BLaER1 treated with 17β-estradiol and CSF1 and Interleukin-3, amounts not matched to agents 10 nM and 100 nM (cell line): ENCODE data around the gene PLEKHG3.
A peak's percentile ranks its signal among the peaks of the same experiment; 100 is the strongest.

Experiments
- H3K27ac ChIP-seq, 11 experiments: shearing (Covaris generic); formaldehyde crosslinking; 2 replicates each; pipeline ENCODE4 v1.8.1; 2022
- H3K27me3 ChIP-seq, 11 experiments: shearing (Covaris generic); formaldehyde crosslinking; 2 replicates each; pipeline ENCODE4 v1.8.1; 2022
- H3K36me3 ChIP-seq, 11 experiments: shearing (Covaris generic); formaldehyde crosslinking; 2 replicates each; pipeline ENCODE4 v1.8.1; 2022
- H3K4me1 ChIP-seq, 10 experiments: shearing (Covaris generic); formaldehyde crosslinking; 2 replicates each; pipeline ENCODE4 v1.8.1; 2022
- H3K4me2 ChIP-seq, 11 experiments: shearing (Covaris generic); formaldehyde crosslinking; 2 replicates each; pipeline ENCODE4 v1.8.1; 2022
- H3K4me3 ChIP-seq, 10 experiments: shearing (Covaris generic); formaldehyde crosslinking; 2 replicates each; pipeline ENCODE4 v1.8.1; 2022
- H3K9ac ChIP-seq, 11 experiments: shearing (Covaris generic); formaldehyde crosslinking; 2 replicates each; pipeline ENCODE4 v1.8.1; 2022
- H3K9me3 ChIP-seq, 11 experiments: shearing (Covaris generic); formaldehyde crosslinking; replicated peaks in 1 of 11; 2 replicates each; pipeline ENCODE4 v1.8.1; 2022
- H4K20me1 ChIP-seq, 11 experiments: shearing (Covaris generic); formaldehyde crosslinking; 2 replicates each; pipeline ENCODE4 v1.8.1; 2022
- Cebpa-rat ChIP-seq, 11 experiments: shearing (Covaris generic); IDR thresholded peaks; 2 replicates each; pipeline ENCODE4 v1.8.1; 2022

The PLEKHG3 gene

GRCh38 chr14:64701660-64702059 lies 2.6 kb upstream of the PLEKHG3 start:
- peaks cover 49 to 73% (median 60%) of the 10 kb centered on the region in 10 experiments for H3K4me1 ChIP-seq
- peaks cover 0 to 14% (median 0%) of the 10 kb centered on the region in 11 experiments; a peak in 3 of 22 replicates for H4K20me1 ChIP-seq
- H3K9ac ChIP-seq = no peak overlapping the region
- H3K4me3 ChIP-seq = no peak overlapping the region
- no peak overlapping the region for H3K27ac ChIP-seq
- no peaks in the 10 kb centered on the region for H3K9me3 ChIP-seq
- H3K27me3 ChIP-seq = peaks cover 52 to 62% (median 60%) of the 10 kb centered on the region in 11 experiments
- no peak for TF ChIP-seq Cebpa-rat (IDR thresholded peaks at IDR 0.05)
- 0 out of 22 replicates have a peak overlapping the region, but pooled peaks of 1 of the 11 experiments have one; percentile 99 for H3K4me2 ChIP-seq
- H3K36me3 ChIP-seq = no peaks in the 10 kb centered on the region

DNA sequence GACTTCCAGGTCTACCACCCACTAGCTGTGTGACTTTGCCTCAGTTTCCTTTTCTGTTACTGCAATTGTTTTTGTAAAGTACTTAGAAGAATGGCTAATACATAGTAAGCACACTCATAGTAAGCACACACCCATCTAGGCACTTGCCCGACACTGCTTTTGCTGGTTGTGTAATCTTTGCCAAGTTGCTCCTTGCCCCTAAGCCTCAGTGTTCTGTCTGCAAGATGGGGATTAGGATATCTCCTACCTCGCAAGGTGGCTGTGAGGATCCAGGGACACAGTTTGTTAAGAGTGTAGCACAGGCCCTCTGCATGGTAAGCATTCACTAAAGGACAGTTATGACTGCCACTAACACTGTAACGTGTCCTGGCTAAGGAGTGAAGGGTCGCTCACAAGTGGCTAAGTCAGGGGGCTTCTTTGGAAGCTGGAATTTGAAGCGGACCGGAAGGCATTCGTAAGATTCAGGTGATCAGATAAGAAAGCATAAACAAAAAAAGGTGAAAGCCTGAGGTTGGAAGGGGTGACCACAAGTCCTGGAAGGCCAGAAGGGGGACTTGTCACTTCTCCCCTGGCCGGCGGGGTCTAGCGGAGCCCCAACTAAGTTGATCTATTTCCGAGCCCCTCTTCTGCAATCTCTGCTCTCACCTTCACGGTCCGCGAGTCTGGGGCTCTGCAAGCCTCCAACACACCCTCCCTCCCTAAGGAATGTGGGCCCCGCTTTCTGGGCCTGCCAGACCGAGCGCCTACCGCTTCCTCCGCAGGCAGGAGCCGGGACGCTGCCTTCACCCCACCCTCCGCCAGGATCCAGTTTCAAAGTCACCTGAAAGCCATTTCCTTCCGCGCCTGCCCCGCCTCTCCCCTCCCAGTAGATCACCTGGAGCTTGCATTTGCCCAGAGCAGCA lies 1.5 kb upstream of the PLEKHG3 start:
- Histone ChIP-seq H3K36me3 (no peaks in the 10 kb centered on the region), H3K4me1 (peaks cover 60 to 78% (median 70%) of the 10 kb centered on the region in 10 experiments), H4K20me1 (peaks cover 0 to 19% (median 0%) of the 10 kb centered on the region in 11 experiments; a peak in 4 of 22 replicates), H3K9me3 (no peaks in the 10 kb centered on the region), H3K27ac (no peak overlapping the region), H3K4me3 (peak overlapping the region in 8 of 10 experiments; percentile 58 to 75 (median 70); a peak in 11 of 20 replicates), H3K4me2 (peak overlapping the region; percentile 93 to 99 (median 98)), H3K9ac (no peak overlapping the region), H3K27me3 (peaks cover 52 to 68% (median 62%) of the 10 kb centered on the region in 11 experiments)
- TF ChIP-seq Cebpa-rat (IDR thresholded peaks at IDR 0.05) = 0 out of 22 replicates have a peak, but pooled peaks of 1 of the 11 experiments have one; percentile 23

GRCh38 chr14:64703395-64704142 lies 655 bp upstream of the PLEKHG3 start:
- no peaks in the 10 kb centered on the region for H3K36me3 ChIP-seq
- no peak for TF ChIP-seq Cebpa-rat (IDR thresholded peaks at IDR 0.05)
- H3K4me2 ChIP-seq = peak overlapping the region; percentile 93 to 99 (median 98)

GRCh38 chr14:64704743-64705380 lies 638 bp downstream of the PLEKHG3 start:
- peaks cover 0 to 19% (median 0%) of the 10 kb centered on the region in 11 experiments; a peak in 4 of 22 replicates for H4K20me1 ChIP-seq
- peak overlapping the region; percentile 58 to 75 (median 70) for H3K4me3 ChIP-seq
- peak overlapping the region; percentile 60 to 76 (median 74) for H3K9ac ChIP-seq
- no peaks in the 10 kb centered on the region for H3K36me3 ChIP-seq
- no peak for TF ChIP-seq Cebpa-rat (IDR thresholded peaks at IDR 0.05)
- H3K4me2 ChIP-seq = peak overlapping the region; percentile 93 to 99 (median 98)
- H3K27me3 ChIP-seq = peaks cover 52 to 68% (median 62%) of the 10 kb centered on the region in 11 experiments
- no peaks in the 10 kb centered on the region for H3K9me3 ChIP-seq
- H3K4me1 ChIP-seq = peaks cover 68 to 78% (median 72%) of the 10 kb centered on the region in 10 experiments
- H3K27ac ChIP-seq = peak overlapping the region; percentile 7 to 67 (median 55); a peak in 18 of 22 replicates

More at GRCh38 chr14:64703395-64704142, 655 bp upstream of the PLEKHG3 start:
- H3K4me3 ChIP-seq = peak overlapping the region; percentile 58 to 75 (median 70)
- H3K4me1 ChIP-seq = peaks cover 67 to 78% (median 71%) of the 10 kb centered on the region in 10 experiments
- H3K9me3 ChIP-seq = no peaks in the 10 kb centered on the region
- peaks cover 0 to 19% (median 0%) of the 10 kb centered on the region in 11 experiments; a peak in 4 of 22 replicates for H4K20me1 ChIP-seq
- H3K27me3 ChIP-seq = peaks cover 52 to 68% (median 62%) of the 10 kb centered on the region in 11 experiments
- peak overlapping the region in 7 of 11 experiments; percentile 51 to 67 (median 60); a peak in 12 of 22 replicates for H3K27ac ChIP-seq
- peak overlapping the region; percentile 60 to 76 (median 74) for H3K9ac ChIP-seq

DNA sequence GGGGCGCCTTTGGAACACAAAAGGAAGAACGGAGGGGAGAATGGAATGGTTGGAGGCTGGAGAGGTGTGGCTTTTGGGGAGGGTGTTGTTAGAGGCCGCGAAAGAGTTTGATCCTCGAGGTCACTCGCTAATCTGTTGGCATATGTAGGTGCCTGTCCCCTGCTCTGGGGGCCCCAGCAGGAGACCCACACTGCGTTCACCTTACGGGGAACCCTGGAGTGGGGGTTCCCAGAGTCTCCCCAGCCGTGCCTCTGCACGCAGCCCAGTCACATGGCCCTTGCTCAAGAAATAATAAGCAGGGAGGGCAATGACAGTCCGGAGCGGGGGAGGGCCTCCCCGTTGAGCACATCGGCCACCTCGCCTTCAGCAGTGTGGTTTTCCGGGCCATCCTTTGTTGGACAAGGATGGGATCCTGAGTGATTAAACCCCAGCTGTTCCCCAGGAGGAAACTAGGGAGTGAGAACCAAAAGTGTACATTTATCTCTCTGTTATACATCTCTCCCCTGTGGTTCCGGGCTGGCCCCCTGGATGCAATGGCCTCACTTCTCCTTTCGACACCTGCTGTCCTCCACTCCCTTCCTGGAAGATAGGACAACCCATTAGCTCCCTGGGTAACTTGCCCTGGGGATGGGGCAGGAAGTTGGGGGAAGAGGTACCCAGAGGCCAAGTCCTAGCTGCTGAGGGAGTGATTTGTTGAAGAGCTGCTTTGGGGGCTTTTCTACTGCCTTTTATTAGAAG lies 1.3 kb downstream of the PLEKHG3 start:
- H3K9ac ChIP-seq = peak overlapping the region in 9 of 11 experiments; percentile 1 to 76 (median 73); a peak in 10 of 22 replicates
- peak overlapping the region in 5 of 11 experiments; percentile 51 to 67 (median 60); a peak in 9 of 22 replicates for H3K27ac ChIP-seq
- H3K27me3 ChIP-seq = peaks cover 52 to 68% (median 62%) of the 10 kb centered on the region in 11 experiments
- H3K4me2 ChIP-seq = peak overlapping the region; percentile 93 to 99 (median 98)
- TF ChIP-seq Cebpa-rat (IDR thresholded peaks at IDR 0.05) = no peak
- peaks cover 0 to 19% (median 0%) of the 10 kb centered on the region in 11 experiments; a peak in 4 of 22 replicates for H4K20me1 ChIP-seq
- no peaks in the 10 kb centered on the region for H3K36me3 ChIP-seq
- H3K9me3 ChIP-seq = no peaks in the 10 kb centered on the region
- H3K4me1 ChIP-seq = peaks cover 68 to 85% (median 79%) of the 10 kb centered on the region in 10 experiments
- peak overlapping the region; percentile 58 to 75 (median 70) for H3K4me3 ChIP-seq

GRCh38 chr14:64706119-64706592 lies 1.9 kb downstream of the PLEKHG3 start:
- H3K9me3 ChIP-seq = no peaks in the 10 kb centered on the region
- H3K27me3 ChIP-seq = peaks cover 48 to 62% (median 58%) of the 10 kb centered on the region in 11 experiments
- H4K20me1 ChIP-seq = peaks cover 0 to 19% (median 0%) of the 10 kb centered on the region in 11 experiments; a peak in 4 of 22 replicates
- peaks cover 68 to 91% (median 81%) of the 10 kb centered on the region in 10 experiments for H3K4me1 ChIP-seq
- 0 out of 22 replicates have a peak overlapping the region, but pooled peaks of 1 of the 11 experiments have one; percentile 15 for H3K9ac ChIP-seq
- no peaks in the 10 kb centered on the region for H3K36me3 ChIP-seq
- H3K4me2 ChIP-seq = peak overlapping the region; percentile 93 to 99 (median 98)
- TF ChIP-seq Cebpa-rat (IDR thresholded peaks at IDR 0.05) = no peak
- peak overlapping the region in 2 of 10 experiments; percentile 66 to 70; a peak in 3 of 20 replicates for H3K4me3 ChIP-seq
- H3K27ac ChIP-seq = peak overlapping the region in 1 of 11 experiments; percentile 30; a peak in 2 of 22 replicates

DNA sequence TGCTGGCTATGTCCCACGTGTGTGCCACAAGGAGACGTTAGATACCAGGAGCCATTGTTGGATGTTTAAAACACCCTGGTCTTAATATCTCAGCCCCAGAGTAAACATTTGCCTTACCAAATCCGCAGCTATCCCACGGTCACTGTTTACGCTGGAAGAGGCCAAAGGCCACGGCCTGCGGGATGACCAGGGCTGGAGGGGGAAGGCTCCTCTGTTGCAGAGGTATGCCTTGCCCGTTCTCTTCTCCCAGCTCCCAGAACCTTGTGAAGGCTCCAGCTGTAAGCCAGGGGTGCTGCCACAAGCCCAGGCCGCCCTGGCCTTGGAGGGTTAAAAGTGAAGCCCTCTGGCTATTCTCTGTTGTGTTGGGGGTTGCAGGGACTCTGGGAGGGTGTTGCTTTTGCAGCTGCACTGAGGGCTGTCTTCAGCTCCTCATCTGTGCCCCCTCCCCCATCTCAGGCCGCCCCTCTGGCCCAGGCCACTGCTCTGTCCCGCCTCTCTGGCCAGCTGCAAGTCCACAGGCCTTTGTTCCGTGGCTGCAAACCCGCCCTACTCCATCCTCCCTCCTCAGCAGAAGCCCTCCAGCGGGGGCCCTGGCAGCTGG lies 2.5 kb downstream of the PLEKHG3 start:
- H3K9ac ChIP-seq = peak overlapping the region in 2 of 11 experiments; percentile 7 to 15; a peak in 1 of 22 replicates
- H3K4me3 ChIP-seq = no peak overlapping the region
- peaks cover 42 to 57% (median 53%) of the 10 kb centered on the region in 11 experiments for H3K27me3 ChIP-seq
- H3K4me2 ChIP-seq = peak overlapping the region; percentile 93 to 99 (median 98)
- TF ChIP-seq Cebpa-rat (IDR thresholded peaks at IDR 0.05) = no peak
- peaks cover 0 to 4% (median 0%) of the 10 kb centered on the region in 11 experiments; a peak in 6 of 22 replicates for H3K9me3 ChIP-seq
- H3K36me3 ChIP-seq = no peaks in the 10 kb centered on the region
- peaks cover 68 to 89% (median 81%) of the 10 kb centered on the region in 10 experiments for H3K4me1 ChIP-seq
- H4K20me1 ChIP-seq = peaks cover 0 to 19% (median 0%) of the 10 kb centered on the region in 11 experiments; a peak in 4 of 22 replicates
- H3K27ac ChIP-seq = peak overlapping the region in 4 of 11 experiments; percentile 4 to 30 (median 12); a peak in 5 of 22 replicates
